ENCODE measurements around the gene MED26. TPM values are rescaled to one million over a fixed set of nuclear protein-coding genes. Genes with fewer than 3 reads are reported as not detected.

MED26 gene
- total and polyA plus RNA-seq, 9 of the 15 experiments (the other 6 are each of a cell fraction or from before 2014, with no cell fraction given): 0.71 to 15.1 (median 6.2) TPM

- TF ChIP-seq PREB (CRISPR knock-in tag; IDR thresholded peaks at IDR 0.05) (no peak), ILF3 (IDR thresholded peaks at IDR 0.05; ENCODE audit: borderline replicate concordance) (no peak), RNF2 (IDR thresholded peaks at IDR 0.05) (peak; percentile 53; the same call in 1 of the 2 replicates), ATF3 (IDR thresholded peaks at IDR 0.05) (no peak), ATF3 (CRISPR knock-in tag; conservative IDR thresholded peaks at IDR 0.05) (no peak), NRF1 (conservative IDR thresholded peaks at IDR 0.05 in 1 of 2, IDR thresholded peaks at IDR 0.05 in 1 of 2) (peak; percentile 97), MEF2A (IDR thresholded peaks at IDR 0.05; ENCODE audit: control insufficient read depth, low read depth, low read length) (no peak), ZNF586 (CRISPR knock-in tag; conservative IDR thresholded peaks at IDR 0.05) (no peak), DPF2 (IDR thresholded peaks at IDR 0.05) (no peak), NFATC3 (IDR thresholded peaks at IDR 0.05) (no peak), MBD2 (IDR thresholded peaks at IDR 0.05; ENCODE audit: borderline replicate concordance, low read depth) (peak; percentile 96), CXXC5 (CRISPR knock-in tag; IDR thresholded peaks at IDR 0.05) (peak; percentile 82), ZNF75A (CRISPR knock-in tag; IDR thresholded peaks at IDR 0.05) (no peak), LARP7 (IDR thresholded peaks at IDR 0.05) (no peak), MCM5 (IDR thresholded peaks at IDR 0.05; ENCODE audit: low read depth) (no peak), MEF2D (tag; conservative IDR thresholded peaks at IDR 0.05; ENCODE audit: low read depth) (no peak), ZBTB8A (IDR thresholded peaks at IDR 0.05; ENCODE audit: partially characterized antibody) (no peak), PRMT5 (CRISPR knock-in tag; IDR thresholded peaks at IDR 0.05) (no peak)
- TF ChIP-seq, protein P1, sequence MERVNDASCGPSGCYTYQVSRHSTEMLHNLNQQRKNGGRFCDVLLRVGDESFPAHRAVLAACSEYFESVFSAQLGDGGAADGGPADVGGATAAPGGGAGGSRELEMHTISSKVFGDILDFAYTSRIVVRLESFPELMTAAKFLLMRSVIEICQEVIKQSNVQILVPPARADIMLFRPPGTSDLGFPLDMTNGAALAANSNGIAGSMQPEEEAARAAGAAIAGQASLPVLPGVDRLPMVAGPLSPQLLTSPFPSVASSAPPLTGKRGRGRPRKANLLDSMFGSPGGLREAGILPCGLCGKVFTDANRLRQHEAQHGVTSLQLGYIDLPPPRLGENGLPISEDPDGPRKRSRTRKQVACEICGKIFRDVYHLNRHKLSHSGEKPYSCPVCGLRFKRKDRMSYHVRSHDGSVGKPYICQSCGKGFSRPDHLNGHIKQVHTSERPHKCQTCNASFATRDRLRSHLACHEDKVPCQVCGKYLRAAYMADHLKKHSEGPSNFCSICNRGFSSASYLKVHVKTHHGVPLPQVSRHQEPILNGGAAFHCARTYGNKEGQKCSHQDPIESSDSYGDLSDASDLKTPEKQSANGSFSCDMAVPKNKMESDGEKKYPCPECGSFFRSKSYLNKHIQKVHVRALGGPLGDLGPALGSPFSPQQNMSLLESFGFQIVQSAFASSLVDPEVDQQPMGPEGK (CRISPR knock-in tag; IDR thresholded peaks at IDR 0.05; ENCODE audit: borderline replicate concordance): no peak
- TF ChIP-seq, protein P2, sequence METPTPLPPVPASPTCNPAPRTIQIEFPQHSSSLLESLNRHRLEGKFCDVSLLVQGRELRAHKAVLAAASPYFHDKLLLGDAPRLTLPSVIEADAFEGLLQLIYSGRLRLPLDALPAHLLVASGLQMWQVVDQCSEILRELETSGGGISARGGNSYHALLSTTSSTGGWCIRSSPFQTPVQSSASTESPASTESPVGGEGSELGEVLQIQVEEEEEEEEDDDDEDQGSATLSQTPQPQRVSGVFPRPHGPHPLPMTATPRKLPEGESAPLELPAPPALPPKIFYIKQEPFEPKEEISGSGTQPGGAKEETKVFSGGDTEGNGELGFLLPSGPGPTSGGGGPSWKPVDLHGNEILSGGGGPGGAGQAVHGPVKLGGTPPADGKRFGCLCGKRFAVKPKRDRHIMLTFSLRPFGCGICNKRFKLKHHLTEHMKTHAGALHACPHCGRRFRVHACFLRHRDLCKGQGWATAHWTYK (CRISPR knock-in tag; IDR thresholded peaks at IDR 0.05): no peak
- TF ChIP-seq, protein P3, sequence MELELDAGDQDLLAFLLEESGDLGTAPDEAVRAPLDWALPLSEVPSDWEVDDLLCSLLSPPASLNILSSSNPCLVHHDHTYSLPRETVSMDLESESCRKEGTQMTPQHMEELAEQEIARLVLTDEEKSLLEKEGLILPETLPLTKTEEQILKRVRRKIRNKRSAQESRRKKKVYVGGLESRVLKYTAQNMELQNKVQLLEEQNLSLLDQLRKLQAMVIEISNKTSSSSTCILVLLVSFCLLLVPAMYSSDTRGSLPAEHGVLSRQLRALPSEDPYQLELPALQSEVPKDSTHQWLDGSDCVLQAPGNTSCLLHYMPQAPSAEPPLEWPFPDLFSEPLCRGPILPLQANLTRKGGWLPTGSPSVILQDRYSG (tag; conservative IDR thresholded peaks at IDR 0.05; ENCODE audit: low read depth): no peak
- TF ChIP-seq, protein P4, sequence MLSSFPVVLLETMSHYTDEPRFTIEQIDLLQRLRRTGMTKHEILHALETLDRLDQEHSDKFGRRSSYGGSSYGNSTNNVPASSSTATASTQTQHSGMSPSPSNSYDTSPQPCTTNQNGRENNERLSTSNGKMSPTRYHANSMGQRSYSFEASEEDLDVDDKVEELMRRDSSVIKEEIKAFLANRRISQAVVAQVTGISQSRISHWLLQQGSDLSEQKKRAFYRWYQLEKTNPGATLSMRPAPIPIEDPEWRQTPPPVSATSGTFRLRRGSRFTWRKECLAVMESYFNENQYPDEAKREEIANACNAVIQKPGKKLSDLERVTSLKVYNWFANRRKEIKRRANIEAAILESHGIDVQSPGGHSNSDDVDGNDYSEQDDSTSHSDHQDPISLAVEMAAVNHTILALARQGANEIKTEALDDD (IDR thresholded peaks at IDR 0.05): no peak
Measured at GRCh38 chr19:16659832-16660708, 32.1 kb upstream of the MED26 start, which contains the start of gene SMIM7 (continued).

Measured in K562 (cell line).